Mesenchymal stem cell (in vitro differentiated cells and primary cell): ENCODE data around the gene IFNE. TPM values are rescaled to one million over a fixed set of nuclear protein-coding genes. Genes with fewer than 3 reads are reported as not detected.

Experiments
- DNase-seq: peaks from one replicate; pipeline ENCODE4 v3.0.0-alpha.2; 2013
- H2AFZ ChIP-seq: one replicate; pipeline ENCODE4 v1.6.1; 2013; ENCODE audit warnings: low read depth, mild to moderate bottlenecking, control low read depth, inconsistent platforms, low read length, moderate library complexity
- H2AK5ac ChIP-seq: 2 replicates; pipeline ENCODE4 v1.6.1; 2013; ENCODE audit warnings: low read length, moderate library complexity, mild to moderate bottlenecking, inconsistent platforms; ENCODE audit not compliant: severe bottlenecking
- H2BK120ac ChIP-seq: one replicate; pipeline ENCODE4 v1.6.1; 2013; ENCODE audit warnings: low read depth, mild to moderate bottlenecking, inconsistent platforms, low read length, moderate library complexity
- H2BK12ac ChIP-seq, 2 experiments: one replicate each; pipeline ENCODE4 v1.6.1; 2013; ENCODE audit warnings: inconsistent platforms in 2 of 2, low read length in 2 of 2, mild to moderate bottlenecking in 2 of 2, moderate library complexity in 2 of 2, control low read depth in 1 of 2
- H2BK15ac ChIP-seq: one replicate; pipeline ENCODE4 v1.6.1; 2013; ENCODE audit warnings: mild to moderate bottlenecking, low read depth, inconsistent platforms; ENCODE audit not compliant: poor library complexity, severe bottlenecking
- H2BK5ac ChIP-seq: 2 replicates; pipeline ENCODE4 v1.6.1; 2013; ENCODE audit warnings: low read depth, mild to moderate bottlenecking, low read length, control low read depth, inconsistent platforms; ENCODE audit not compliant: poor library complexity, severe bottlenecking
- H3K14ac ChIP-seq, 2 experiments: one replicate each; pipeline ENCODE4 v1.6.1; 2013; ENCODE audit warnings: inconsistent platforms in 2 of 2, low read length in 2 of 2, control low read depth in 1 of 2, mild to moderate bottlenecking in 1 of 2, moderate library complexity in 1 of 2
- H3K18ac ChIP-seq, 2 experiments: one replicate each; pipeline ENCODE4 v1.6.1; 2013; ENCODE audit warnings: inconsistent platforms in 2 of 2, low read length in 2 of 2, control low read depth in 1 of 2, low read depth in 1 of 2, mild to moderate bottlenecking in 1 of 2
- H3K23ac ChIP-seq, 2 experiments: one replicate each; pipeline ENCODE4 v1.6.1; 2013; ENCODE audit warnings: inconsistent platforms in 2 of 2, low read length in 2 of 2, mild to moderate bottlenecking in 2 of 2, moderate library complexity in 2 of 2, control low read depth in 1 of 2
- H3K27ac ChIP-seq: 2 replicates; pipeline ENCODE4 v1.5.1; 2013; ENCODE audit warnings: mild to moderate bottlenecking, moderate library complexity, low read length, control low read depth, inconsistent platforms; ENCODE audit not compliant: poor library complexity, severe bottlenecking
- H3K27me3 ChIP-seq, 2 experiments: 2 replicates each; pipeline versions ENCODE4 v1.6.1 to v1.7.0; 2013; ENCODE audit warnings: low read length in 2 of 2, mild to moderate bottlenecking in 2 of 2, moderate library complexity in 2 of 2, control low read depth in 1 of 2, inconsistent platforms in 1 of 2; ENCODE audit not compliant: control insufficient read depth in 1 of 2, insufficient read depth in 1 of 2
- H3K36me3 ChIP-seq, 2 experiments: 2 replicates each; pipeline versions ENCODE4 v1.6.1 to v1.7.0; 2013; ENCODE audit warnings: low read length in 2 of 2, control low read depth in 1 of 2, inconsistent platforms in 1 of 2, low read depth in 1 of 2, mild to moderate bottlenecking in 1 of 2; ENCODE audit not compliant: insufficient read depth in 2 of 2, control insufficient read depth in 1 of 2
- H3K4ac ChIP-seq, 2 experiments: one replicate each; pipeline ENCODE4 v1.6.1; 2013; ENCODE audit warnings: inconsistent platforms in 2 of 2, low read length in 2 of 2, mild to moderate bottlenecking in 2 of 2, moderate library complexity in 2 of 2, control low read depth in 1 of 2, low read depth in 1 of 2
- H3K4me1 ChIP-seq: 2 replicates; pipeline ENCODE4 v1.6.1; 2013; ENCODE audit warnings: low read depth, low read length, control low read depth; ENCODE audit not compliant: control insufficient read depth, insufficient read depth
- H3K4me2 ChIP-seq: 2 replicates; pipeline ENCODE4 v1.6.1; 2013; ENCODE audit warnings: low read length, mild to moderate bottlenecking, inconsistent platforms; ENCODE audit not compliant: poor library complexity, severe bottlenecking
- H3K4me3 ChIP-seq, 2 experiments: 2 replicates each; pipeline versions ENCODE4 v1.5.1 to v1.7.0; 2013; ENCODE audit warnings: low read length in 2 of 2, mild to moderate bottlenecking in 2 of 2, control low read depth in 1 of 2, low read depth in 1 of 2; ENCODE audit not compliant: insufficient read depth in 1 of 2
- H3K79me1 ChIP-seq: replicated peaks from 2 replicates; pipeline ENCODE4 v1.6.1; 2013; ENCODE audit warnings: mild to moderate bottlenecking, control low read depth, low read length, inconsistent platforms; ENCODE audit not compliant: poor library complexity, severe bottlenecking
- H3K9ac ChIP-seq: 2 replicates; pipeline ENCODE4 v1.7.0; 2013; ENCODE audit warnings: mild to moderate bottlenecking, low read length, moderate library complexity
- H3K9me3 ChIP-seq: 2 replicates; pipeline ENCODE4 v1.7.0; 2013; ENCODE audit warnings: mild to moderate bottlenecking, low read length; ENCODE audit not compliant: control insufficient read depth
- H4K8ac ChIP-seq: one replicate; pipeline ENCODE4 v1.6.1; 2013; ENCODE audit warnings: inconsistent platforms, mild to moderate bottlenecking, low read length, moderate library complexity
- H4K91ac ChIP-seq: one replicate; pipeline ENCODE4 v1.6.1; 2013; ENCODE audit warnings: mild to moderate bottlenecking, low read length, inconsistent platforms
- WGBS: methylation state at CpG from one replicate; pipeline ENCODE4 v1.1.7; 2013; ENCODE audit warnings: mixed read lengths; 5-methylcytosine and 5-hydroxymethylcytosine counted together
- polyA plus RNA-seq, 2 experiments: library from polyadenylated mRNA; stranded (reverse); fragments of 200-250 nt; gene quantifications; one replicate each; pipeline ENCODE4 v1.2.3, GENCODE V29; 2013

The IFNE gene
- not detected for polyA plus RNA-seq (2013, experiment 1 of 2)
- 0.03 TPM for polyA plus RNA-seq (2013, experiment 2 of 2)

DNA sequence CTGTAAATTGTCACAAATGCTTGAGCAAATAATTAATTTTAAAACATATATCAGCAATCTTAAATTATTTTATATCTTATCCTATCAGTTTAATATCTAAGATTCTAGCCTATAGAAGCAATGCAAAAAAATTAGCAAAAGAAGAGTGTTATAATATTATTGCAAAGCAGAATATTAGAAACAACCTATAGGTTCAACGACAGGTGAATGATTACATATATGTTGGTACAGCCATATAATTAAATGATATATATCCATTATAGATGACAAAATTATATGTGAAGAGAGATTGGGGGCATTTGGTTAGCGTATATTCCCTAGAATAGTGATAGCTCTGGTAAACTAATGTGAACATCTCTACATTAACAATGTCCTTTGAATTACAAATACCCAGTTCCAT, at the start of gene IFNE:
Gene IFNE (minus strand): TSS at position 101 of the 400 bp plus-strand sequence. CDS start 619 bp downstream, outside the sequence.
- no peaks in the 10 kb centered on the region for H3K79me1 ChIP-seq
- H3K9ac ChIP-seq, result no peak within 1 kb of the TSS
- H3K14ac ChIP-seq, result no peak within 1 kb of the TSS
- WGBS, result no CpG with 5 or more reads among the region's 2 CpGs
- no peaks in the 10 kb centered on the region for H3K27me3 ChIP-seq
- no peak within 1 kb of the TSS for H2BK5ac ChIP-seq
- no peak within 1 kb of the TSS for H3K18ac ChIP-seq
- no peak within 1 kb of the TSS for H2BK15ac ChIP-seq
- DNase-seq, result no peak
- H2AFZ ChIP-seq, result no peak within 1 kb of the TSS
- no peak within 1 kb of the TSS for H2BK120ac ChIP-seq
- no peak within 1 kb of the TSS for H3K4me3 ChIP-seq
- H4K91ac ChIP-seq, result no peak within 1 kb of the TSS
- H3K4ac ChIP-seq, result no peak within 1 kb of the TSS
- peaks cover 9% of the 10 kb centered on the region for H3K9me3 ChIP-seq
- H4K8ac ChIP-seq, result no peak within 1 kb of the TSS
- H2AK5ac ChIP-seq, result no peak within 1 kb of the TSS
- H2BK12ac ChIP-seq, result no peak within 1 kb of the TSS
- H3K4me1 ChIP-seq, result no peaks in the 10 kb centered on the region
- peaks cover 3 to 56% of the 10 kb centered on the region in 2 experiments for H3K36me3 ChIP-seq
- no peak within 1 kb of the TSS for H3K23ac ChIP-seq
- H3K27ac ChIP-seq, result no peak within 1 kb of the TSS
- no peak within 1 kb of the TSS for H3K4me2 ChIP-seq

GRCh38 chr9:21528123-21528808, 46.2 kb upstream of the IFNE start:
- Histone ChIP-seq H3K23ac (no peak overlapping the region), H3K4me3 (no peak overlapping the region), H3K14ac (no peak overlapping the region), H2BK5ac (no peak overlapping the region), H3K27ac (no peak overlapping the region), H2AK5ac (no peak overlapping the region), H4K8ac (no peak overlapping the region), H3K9me3 (no peaks in the 10 kb centered on the region), H3K9ac (no peak overlapping the region), H2BK12ac (no peak overlapping the region), H3K27me3 (no peaks in the 10 kb centered on the region), H4K91ac (peak overlapping the region; percentile 75), H3K4me2 (no peak overlapping the region), H2AFZ (no peak overlapping the region), H3K36me3 (peaks cover 13 to 80% of the 10 kb centered on the region in 2 experiments), H2BK120ac (no peak overlapping the region), H2BK15ac (no peak overlapping the region), H3K18ac (no peak overlapping the region), H3K4ac (no peak overlapping the region), H3K79me1 (peaks cover 38% of the 10 kb centered on the region), H3K4me1 (no peaks in the 10 kb centered on the region)
- no peak for DNase-seq
- 87% methylated on average over 9 of the region's 9 CpGs for WGBS

- DNase-seq, result no peak
- Histone ChIP-seq H3K79me1 (peaks cover 37% of the 10 kb centered on the region), H3K4me2 (no peak overlapping the region), H3K4ac (no peak overlapping the region), H3K27ac (no peak overlapping the region), H2BK120ac (no peak overlapping the region), H3K18ac (no peak overlapping the region), H3K9me3 (no peaks in the 10 kb centered on the region), H3K14ac (no peak overlapping the region), H2BK5ac (no peak overlapping the region), H3K36me3 (peaks cover 13 to 73% of the 10 kb centered on the region in 2 experiments), H2BK12ac (no peak overlapping the region), H2AK5ac (no peak overlapping the region), H4K91ac (peak overlapping the region; percentile 70), H3K27me3 (no peaks in the 10 kb centered on the region), H3K9ac (no peak overlapping the region), H3K23ac (no peak overlapping the region), H3K4me3 (no peak overlapping the region), H2BK15ac (no peak overlapping the region), H2AFZ (no peak overlapping the region), H4K8ac (no peak overlapping the region), H3K4me1 (no peaks in the 10 kb centered on the region)
- WGBS, result 89% methylated on average over 2 of the region's 2 CpGs
Measured at GRCh38 chr9:21527579-21527978, 45.5 kb upstream of the IFNE start.

GRCh38 chr9:21525174-21525573, 43.1 kb upstream of the IFNE start:
- Histone ChIP-seq H2BK15ac (no peak overlapping the region), H3K36me3 (peaks cover 13 to 59% of the 10 kb centered on the region in 2 experiments), H3K79me1 (peaks cover 33% of the 10 kb centered on the region), H3K9ac (no peak overlapping the region), H3K4ac (no peak overlapping the region), H2BK120ac (no peak overlapping the region), H3K14ac (no peak overlapping the region), H4K91ac (no peak overlapping the region), H3K9me3 (no peaks in the 10 kb centered on the region), H4K8ac (no peak overlapping the region), H2BK5ac (no peak overlapping the region), H3K4me3 (no peak overlapping the region), H3K27ac (no peak overlapping the region), H3K4me1 (no peaks in the 10 kb centered on the region), H3K4me2 (no peak overlapping the region), H2BK12ac (no peak overlapping the region), H3K18ac (no peak overlapping the region), H2AFZ (no peak overlapping the region), H2AK5ac (no peak overlapping the region), H3K23ac (no peak overlapping the region), H3K27me3 (no peaks in the 10 kb centered on the region)
- WGBS, result 100% methylated on average over 2 of the region's 5 CpGs
- no peak for DNase-seq
